Measurements from ENCODE around the gene TSPAN4.

TSPAN4 gene

GRCh38 chr11:893008-893654 is 50.5 kb downstream of the TSPAN4 start:
- no peak overlapping the region for H3K4me3 Mint-ChIP-seq
- no peaks in the 10 kb centered on the region for H3K4me1 Mint-ChIP-seq (ENCODE audit: low read depth)
- H3K36me3 Mint-ChIP-seq (ENCODE audit: low read depth): no peaks in the 10 kb centered on the region

GRCh38 chr11:894575-895201 is 52.0 kb downstream of the TSPAN4 start:
- Mint-ChIP-seq H3K27me3 (ENCODE audit: low read depth) (no peaks in the 10 kb centered on the region), H3K36me3 (ENCODE audit: low read depth) (no peaks in the 10 kb centered on the region), H3K4me1 (ENCODE audit: low read depth) (no peaks in the 10 kb centered on the region), H3K9me3 (no peaks in the 10 kb centered on the region), H3K4me3 (no peak overlapping the region), H3K27ac (no peak overlapping the region)
- DNase-seq (ENCODE audit: low spot score): no peak

More at GRCh38 chr11:893008-893654, 50.5 kb downstream of the TSPAN4 start:
- no peak for DNase-seq (ENCODE audit: low spot score)
- Mint-ChIP-seq H3K27ac (no peak overlapping the region), H3K9me3 (no peaks in the 10 kb centered on the region), H3K27me3 (ENCODE audit: low read depth) (no peaks in the 10 kb centered on the region)

- H3K27ac Mint-ChIP-seq: no peak overlapping the region
- DNase-seq (ENCODE audit: low spot score): no peak
- no peaks in the 10 kb centered on the region for H3K36me3 Mint-ChIP-seq (ENCODE audit: low read depth)
- no peaks in the 10 kb centered on the region for H3K9me3 Mint-ChIP-seq
- no peak overlapping the region for H3K4me3 Mint-ChIP-seq
- H3K27me3 Mint-ChIP-seq (ENCODE audit: low read depth): no peaks in the 10 kb centered on the region
- H3K4me1 Mint-ChIP-seq (ENCODE audit: low read depth): no peaks in the 10 kb centered on the region
These were observed 52.9 kb downstream of the TSPAN4 start for GRCh38 chr11:895331-896110.

GRCh38 chr11:897253-898142 is 54.8 kb downstream of the TSPAN4 start:
- H3K27ac Mint-ChIP-seq: no peak overlapping the region
- H3K4me1 Mint-ChIP-seq (ENCODE audit: low read depth): no peaks in the 10 kb centered on the region
- DNase-seq (ENCODE audit: low spot score): no peak
- no peaks in the 10 kb centered on the region for H3K27me3 Mint-ChIP-seq (ENCODE audit: low read depth)
- H3K9me3 Mint-ChIP-seq: no peaks in the 10 kb centered on the region
- peaks cover 5% of the 10 kb centered on the region for H3K36me3 Mint-ChIP-seq (ENCODE audit: low read depth)
- H3K4me3 Mint-ChIP-seq: no peak overlapping the region

- Mint-ChIP-seq H3K9me3 (no peaks in the 10 kb centered on the region), H3K4me3 (no peak overlapping the region)
- DNase-seq (ENCODE audit: low spot score): no peak
These were observed 55.5 kb downstream of the TSPAN4 start for GRCh38 chr11:898143-898511.

GRCh38 chr11:898540-899190 is 56.0 kb downstream of the TSPAN4 start:
- H3K4me1 Mint-ChIP-seq (ENCODE audit: low read depth): no peaks in the 10 kb centered on the region

More at GRCh38 chr11:898143-898511, 55.5 kb downstream of the TSPAN4 start:
- no peaks in the 10 kb centered on the region for H3K4me1 Mint-ChIP-seq (ENCODE audit: low read depth)
- no peak overlapping the region for H3K27ac Mint-ChIP-seq
- peaks cover 9% of the 10 kb centered on the region for H3K36me3 Mint-ChIP-seq (ENCODE audit: low read depth)
- no peaks in the 10 kb centered on the region for H3K27me3 Mint-ChIP-seq (ENCODE audit: low read depth)

GRCh38 chr11:899724-900123 is 57.1 kb downstream of the TSPAN4 start:
- Mint-ChIP-seq H3K4me3 (no peak overlapping the region), H3K4me1 (ENCODE audit: low read depth) (no peaks in the 10 kb centered on the region), H3K27ac (no peak overlapping the region), H3K36me3 (ENCODE audit: low read depth) (peaks cover 19% of the 10 kb centered on the region), H3K9me3 (no peaks in the 10 kb centered on the region), H3K27me3 (ENCODE audit: low read depth) (no peaks in the 10 kb centered on the region)
- no peak for DNase-seq (ENCODE audit: low spot score)

More at GRCh38 chr11:898540-899190, 56.0 kb downstream of the TSPAN4 start:
- no peak for DNase-seq (ENCODE audit: low spot score)
- Mint-ChIP-seq H3K4me3 (no peak overlapping the region), H3K36me3 (ENCODE audit: low read depth) (peaks cover 11% of the 10 kb centered on the region), H3K27me3 (ENCODE audit: low read depth) (no peaks in the 10 kb centered on the region), H3K27ac (no peak overlapping the region), H3K9me3 (no peaks in the 10 kb centered on the region)

- Mint-ChIP-seq H3K9me3 (no peaks in the 10 kb centered on the region), H3K36me3 (ENCODE audit: low read depth) (peaks cover 22% of the 10 kb centered on the region), H3K4me3 (no peak overlapping the region), H3K27me3 (ENCODE audit: low read depth) (no peaks in the 10 kb centered on the region), H3K4me1 (ENCODE audit: low read depth) (no peaks in the 10 kb centered on the region), H3K27ac (no peak overlapping the region)
- DNase-seq (ENCODE audit: low spot score): no peak
These were observed 57.9 kb downstream of the TSPAN4 start for GRCh38 chr11:900545-900944.

GRCh38 chr11:901452-902061 is 58.9 kb downstream of the TSPAN4 start:
- no peak overlapping the region for H3K4me3 Mint-ChIP-seq

GRCh38 chr11:904380-904779 is 61.7 kb downstream of the TSPAN4 start:
- Mint-ChIP-seq H3K27me3 (ENCODE audit: low read depth) (no peaks in the 10 kb centered on the region), H3K4me3 (no peak overlapping the region), H3K9me3 (no peaks in the 10 kb centered on the region), H3K27ac (no peak overlapping the region), H3K36me3 (ENCODE audit: low read depth) (peaks cover 24% of the 10 kb centered on the region), H3K4me1 (ENCODE audit: low read depth) (peaks cover 3% of the 10 kb centered on the region)
- DNase-seq (ENCODE audit: low spot score): no peak

More at GRCh38 chr11:901452-902061, 58.9 kb downstream of the TSPAN4 start:
- H3K9me3 Mint-ChIP-seq: no peaks in the 10 kb centered on the region
- H3K36me3 Mint-ChIP-seq (ENCODE audit: low read depth): peaks cover 24% of the 10 kb centered on the region
- no peaks in the 10 kb centered on the region for H3K27me3 Mint-ChIP-seq (ENCODE audit: low read depth)
- H3K27ac Mint-ChIP-seq: no peak overlapping the region
- DNase-seq (ENCODE audit: low spot score): no peak
- no peaks in the 10 kb centered on the region for H3K4me1 Mint-ChIP-seq (ENCODE audit: low read depth)

GRCh38 chr11:905952-906351 is 63.3 kb downstream of the TSPAN4 start:
- H3K36me3 Mint-ChIP-seq (ENCODE audit: low read depth): peaks cover 24% of the 10 kb centered on the region
- H3K27me3 Mint-ChIP-seq (ENCODE audit: low read depth): no peaks in the 10 kb centered on the region
- no peak for DNase-seq (ENCODE audit: low spot score)
- no peak overlapping the region for H3K4me3 Mint-ChIP-seq
- H3K27ac Mint-ChIP-seq: no peak overlapping the region
- H3K9me3 Mint-ChIP-seq: no peaks in the 10 kb centered on the region
- peaks cover 5% of the 10 kb centered on the region for H3K4me1 Mint-ChIP-seq (ENCODE audit: low read depth)

- Mint-ChIP-seq H3K27ac (no peak overlapping the region), H3K27me3 (ENCODE audit: low read depth) (no peaks in the 10 kb centered on the region), H3K36me3 (ENCODE audit: low read depth) (peaks cover 20% of the 10 kb centered on the region), H3K9me3 (no peaks in the 10 kb centered on the region), H3K4me1 (ENCODE audit: low read depth) (peaks cover 12% of the 10 kb centered on the region), H3K4me3 (no peak overlapping the region)
- DNase-seq (ENCODE audit: low spot score): no peak
These were observed 65.0 kb downstream of the TSPAN4 start for GRCh38 chr11:907668-908067.

GRCh38 chr11:908273-908672 is 65.6 kb downstream of the TSPAN4 start:
- Mint-ChIP-seq H3K4me1 (ENCODE audit: low read depth) (peaks cover 12% of the 10 kb centered on the region), H3K4me3 (peak overlapping the region; percentile 31)

More at GRCh38 chr11:908273-908672, 65.6 kb downstream of the TSPAN4 start:
- H3K36me3 Mint-ChIP-seq (ENCODE audit: low read depth): peaks cover 18% of the 10 kb centered on the region
- DNase-seq (ENCODE audit: low spot score): no peak
- H3K9me3 Mint-ChIP-seq: no peaks in the 10 kb centered on the region
- no peak overlapping the region for H3K27ac Mint-ChIP-seq
- no peaks in the 10 kb centered on the region for H3K27me3 Mint-ChIP-seq (ENCODE audit: low read depth)

Data from T-helper 2 cell treated with Interferon-gamma antibody and Interleukin-4, amounts not matched to agents 5 μg/mL and 100 μg/mL, for 36 hours (primary cell).